ENCODE measurements around the gene ARVCF.
"Not testable (repeated sequence)": the region's sequence is repeated elsewhere in the genome, so short reads cannot be mapped to it uniquely, and the experiment has no call there.

Gene ARVCF

DNA sequence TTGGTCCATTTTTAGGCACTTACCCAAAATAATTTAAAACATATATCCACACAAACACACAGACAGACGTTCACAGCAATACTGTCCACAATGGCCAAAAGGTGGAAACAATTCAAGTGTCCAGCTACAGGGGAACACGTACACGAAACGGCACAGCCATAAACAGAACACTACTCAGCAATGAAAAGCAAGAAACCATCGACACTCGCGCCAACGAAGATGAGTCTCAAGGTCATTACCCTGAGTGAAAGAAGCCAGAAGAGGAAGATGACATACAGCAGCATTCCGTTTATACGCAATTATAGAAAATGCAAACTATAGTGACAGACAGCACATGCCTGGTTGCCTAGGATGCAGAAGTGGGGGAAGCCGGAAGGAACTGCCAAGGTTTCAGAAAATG lies 88.4 kb downstream of the ARVCF start:
- TF ChIP-seq, protein P1, sequence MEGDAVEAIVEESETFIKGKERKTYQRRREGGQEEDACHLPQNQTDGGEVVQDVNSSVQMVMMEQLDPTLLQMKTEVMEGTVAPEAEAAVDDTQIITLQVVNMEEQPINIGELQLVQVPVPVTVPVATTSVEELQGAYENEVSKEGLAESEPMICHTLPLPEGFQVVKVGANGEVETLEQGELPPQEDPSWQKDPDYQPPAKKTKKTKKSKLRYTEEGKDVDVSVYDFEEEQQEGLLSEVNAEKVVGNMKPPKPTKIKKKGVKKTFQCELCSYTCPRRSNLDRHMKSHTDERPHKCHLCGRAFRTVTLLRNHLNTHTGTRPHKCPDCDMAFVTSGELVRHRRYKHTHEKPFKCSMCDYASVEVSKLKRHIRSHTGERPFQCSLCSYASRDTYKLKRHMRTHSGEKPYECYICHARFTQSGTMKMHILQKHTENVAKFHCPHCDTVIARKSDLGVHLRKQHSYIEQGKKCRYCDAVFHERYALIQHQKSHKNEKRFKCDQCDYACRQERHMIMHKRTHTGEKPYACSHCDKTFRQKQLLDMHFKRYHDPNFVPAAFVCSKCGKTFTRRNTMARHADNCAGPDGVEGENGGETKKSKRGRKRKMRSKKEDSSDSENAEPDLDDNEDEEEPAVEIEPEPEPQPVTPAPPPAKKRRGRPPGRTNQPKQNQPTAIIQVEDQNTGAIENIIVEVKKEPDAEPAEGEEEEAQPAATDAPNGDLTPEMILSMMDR (IDR thresholded peaks at IDR 0.05; ENCODE audit: insufficient read depth, low read length, missing control alignments), result no peak
- CTCF ChIA-PET, result no interaction called here
- POLR2A ChIA-PET, result no interaction called here
- no peak for DNase-seq (ENCODE audit: low read depth, low spot score)
- no peak overlapping the region for H3K4me3 ChIP-seq (ENCODE audit: low read depth, low read length)

DNA sequence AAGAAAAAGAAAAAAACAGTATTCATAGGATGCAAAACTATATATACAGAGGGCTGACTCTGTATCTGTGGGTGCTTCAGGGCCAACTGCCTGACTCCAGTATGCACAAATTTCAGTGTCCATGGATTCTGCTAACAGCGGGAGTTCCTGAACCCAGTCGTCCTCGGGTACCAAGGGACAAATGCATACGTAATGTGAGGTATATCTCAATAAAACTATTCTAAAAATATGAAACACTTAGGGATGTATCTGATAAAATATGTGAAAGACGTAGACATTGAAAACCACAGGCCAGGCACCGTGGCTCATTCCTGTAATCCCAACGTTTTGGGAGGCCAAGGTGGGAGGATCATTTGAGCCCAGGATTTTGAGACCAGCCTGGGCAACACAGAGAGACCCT lies 88.9 kb downstream of the ARVCF start:
- TF ChIP-seq, protein P1 (IDR thresholded peaks at IDR 0.05; ENCODE audit: insufficient read depth, low read length, missing control alignments), result no peak
- ChIA-PET CTCF (interaction anchor here (1.1 kb wide), 1 partner anchor 197 kb away, joined by 5 read pairs; no protein-coding TSS in a partner anchor), POLR2A (no interaction called here)

DNA sequence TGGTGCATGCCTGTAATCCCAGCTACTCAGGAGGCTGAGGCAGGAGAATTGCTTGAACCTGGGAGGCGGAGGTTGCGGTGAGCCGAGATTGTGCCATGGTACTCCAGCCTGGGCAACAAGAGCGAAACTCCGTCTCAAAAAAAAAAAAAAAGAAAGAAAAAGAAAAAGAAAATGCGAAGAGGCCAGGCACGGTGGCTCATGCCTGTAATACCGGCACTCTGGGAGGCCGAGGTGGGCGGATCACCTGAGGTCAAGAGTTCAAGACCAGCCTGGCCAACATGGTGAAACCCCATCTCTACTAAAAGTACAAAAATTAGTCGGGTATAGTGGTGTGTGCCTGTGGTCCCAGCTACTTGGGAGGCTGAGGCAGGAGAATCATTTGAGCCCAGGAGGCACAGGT lies 90.6 kb downstream of the ARVCF start:
- CTCF ChIA-PET, result interaction anchor here (1.6 kb wide), 1 partner anchor 16 kb away, joined by 6 read pairs; no protein-coding TSS in a partner anchor
- H3K4me3 ChIP-seq (ENCODE audit: low read depth, low read length); DNase-seq (ENCODE audit: low read depth, low spot score); POLR2A ChIA-PET: not testable (repeated sequence)

More for the DNA sequence above, 88.9 kb downstream of the ARVCF start:
- no peak overlapping the region for H3K4me3 ChIP-seq (ENCODE audit: low read depth, low read length)
- no peak for DNase-seq (ENCODE audit: low read depth, low spot score)

DNA sequence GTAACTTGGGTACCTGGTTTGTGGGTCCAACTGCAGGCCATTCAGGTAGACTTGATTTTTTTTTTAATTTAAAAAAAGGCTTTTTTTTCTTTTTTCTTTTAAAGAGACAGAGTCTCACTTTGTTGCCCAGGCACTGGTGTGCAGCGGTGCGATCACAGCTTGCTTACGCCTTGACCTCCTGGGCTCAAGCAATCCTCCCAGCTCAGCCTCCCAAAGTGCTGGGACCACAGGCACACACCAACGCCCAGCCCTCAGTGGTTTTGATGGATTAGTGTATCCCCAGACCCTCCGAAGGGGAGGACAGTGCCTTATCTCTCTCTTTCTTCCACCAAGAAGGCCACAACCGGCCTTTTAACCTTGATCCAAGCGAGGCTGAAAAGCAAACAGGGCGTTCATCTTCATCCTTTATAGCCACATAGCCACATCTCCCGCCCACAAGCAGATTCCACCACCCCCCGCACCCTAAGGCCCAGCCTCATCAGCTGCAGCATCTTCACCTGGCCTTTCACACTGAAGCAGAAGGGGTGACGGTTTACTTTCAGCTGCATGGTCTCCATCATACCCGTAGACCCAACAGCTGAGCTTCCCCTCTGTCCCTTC lies 92.6 kb downstream of the ARVCF start:
- no peak overlapping the region for H3K4me3 ChIP-seq (ENCODE audit: low read depth, low read length)
- TF ChIP-seq, protein P1 (IDR thresholded peaks at IDR 0.05; ENCODE audit: insufficient read depth, low read length, missing control alignments), result no peak
- no peak for DNase-seq (ENCODE audit: low read depth, low spot score)
- POLR2A ChIA-PET, result no interaction called here
- CTCF ChIA-PET, result interaction anchor here (1.0 to 3.4 kb wide), 3 partner anchors 10 to 193 kb away, joined by 3 to 25 read pairs (median 4); no protein-coding TSS in a partner anchor

DNA sequence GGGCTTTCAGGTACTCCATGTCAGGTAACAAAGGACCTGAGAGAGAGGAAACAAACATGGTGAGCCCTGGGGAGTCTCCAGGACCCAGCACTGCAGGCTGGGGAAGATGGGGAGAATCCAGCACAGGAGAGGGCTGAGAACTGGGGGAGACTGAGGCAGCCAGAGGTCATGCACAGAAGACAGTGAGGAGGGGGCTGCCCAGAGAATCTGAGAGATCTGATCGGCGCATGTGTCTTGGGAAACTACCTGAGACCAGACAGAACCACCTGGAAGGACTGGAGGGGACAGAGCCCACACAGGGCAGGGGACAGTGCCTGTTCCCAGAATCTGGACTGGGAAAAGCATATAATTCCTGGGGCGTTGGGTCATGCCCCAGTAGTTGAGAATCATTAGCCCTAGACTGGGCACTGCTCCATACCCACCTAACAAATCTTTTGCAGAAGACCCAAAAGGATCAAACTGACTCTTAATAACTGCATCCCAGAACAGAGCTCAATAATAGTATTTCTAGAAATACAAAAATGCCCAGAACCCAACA lies 95.0 kb downstream of the ARVCF start:
- CTCF ChIA-PET, result interaction anchor here (2.9 to 3.4 kb wide), 2 partner anchors 11 to 191 kb away, joined by 11 to 25 read pairs; no protein-coding TSS in a partner anchor
- DNase-seq (ENCODE audit: low read depth, low spot score), result no peak
- TF ChIP-seq, protein P1 (IDR thresholded peaks at IDR 0.05; ENCODE audit: insufficient read depth, low read length, missing control alignments), result no peak
- H3K4me3 ChIP-seq (ENCODE audit: low read depth, low read length), result no peak overlapping the region
- POLR2A ChIA-PET, result no interaction called here
